ENCODE data around the gene AHCY. TPM values are rescaled to one million over a fixed set of nuclear protein-coding genes. Genes with fewer than 3 reads are reported as not detected.
"Not testable (repeated sequence)": the region's sequence is repeated elsewhere in the genome, so short reads cannot be mapped to it uniquely, and the experiment has no call there.

AHCY gene
- total RNA-seq = 95.6 and 136 TPM in 2 replicates

DNA sequence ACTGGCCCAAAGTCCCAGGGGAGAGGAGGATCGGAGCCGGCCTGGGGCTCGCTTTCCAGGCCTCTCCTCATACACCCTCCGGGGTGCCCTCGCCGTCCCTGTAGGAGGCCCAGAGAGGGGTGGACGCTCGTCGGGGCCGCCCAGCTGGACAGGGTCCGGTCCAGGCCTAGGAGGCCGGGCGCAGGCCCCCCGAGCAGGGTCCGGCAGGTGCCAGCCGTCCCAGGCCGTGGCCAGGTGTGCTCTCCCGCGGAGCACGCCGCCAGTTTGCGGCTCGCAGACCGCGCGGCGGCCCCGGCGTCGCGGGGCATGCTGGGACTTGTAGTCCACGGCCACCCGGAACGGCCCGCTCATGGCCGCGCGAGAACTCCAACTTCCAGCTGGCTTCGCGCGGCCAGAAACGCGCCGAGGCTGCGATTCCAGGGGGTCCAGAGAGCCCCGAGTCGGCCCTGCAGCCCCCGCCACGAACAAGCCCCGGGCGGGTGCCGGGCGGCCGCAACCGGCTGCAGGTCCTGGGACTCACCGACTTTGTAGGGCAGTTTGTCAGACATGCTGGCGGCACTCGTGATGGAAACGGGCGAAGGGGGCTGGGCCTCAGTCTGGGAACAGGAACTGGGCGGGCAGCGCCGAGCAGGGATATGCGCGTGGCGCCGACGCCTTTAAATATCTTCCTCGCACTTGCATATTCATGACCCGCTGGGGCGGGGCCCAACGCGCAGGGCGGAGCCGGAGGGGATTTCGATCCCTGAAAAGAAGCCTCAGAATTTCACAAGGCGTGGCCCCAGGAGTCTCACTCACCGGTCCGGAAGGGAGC, at the start of gene AHCY:
Gene AHCY, minus strand, starts transcription at position 633 of the 811 bp plus-strand sequence. Its CDS starts 85 bp downstream, at position 548.
- peak; percentile 97 for DNase-seq

DNA sequence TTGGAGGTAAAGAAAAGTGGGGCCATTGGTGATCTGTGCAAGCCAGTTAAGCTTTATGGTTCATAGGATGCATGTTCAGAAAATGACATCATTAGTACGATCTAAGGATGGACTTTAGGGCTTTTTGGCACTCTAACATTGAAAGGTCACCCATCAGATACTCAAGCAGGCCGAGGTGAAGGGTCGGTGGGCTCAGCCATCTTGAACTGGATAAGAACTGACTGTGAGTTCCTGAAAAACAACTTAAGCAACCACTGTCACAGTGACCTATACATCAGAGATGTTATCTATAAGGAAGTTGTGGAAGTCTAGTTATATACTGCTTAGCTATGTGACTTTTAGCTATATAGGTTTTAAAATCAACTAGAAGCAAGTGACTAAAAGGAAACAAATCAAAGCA, 46.9 kb upstream of the AHCY start:
- DNase-seq = no peak

DNA sequence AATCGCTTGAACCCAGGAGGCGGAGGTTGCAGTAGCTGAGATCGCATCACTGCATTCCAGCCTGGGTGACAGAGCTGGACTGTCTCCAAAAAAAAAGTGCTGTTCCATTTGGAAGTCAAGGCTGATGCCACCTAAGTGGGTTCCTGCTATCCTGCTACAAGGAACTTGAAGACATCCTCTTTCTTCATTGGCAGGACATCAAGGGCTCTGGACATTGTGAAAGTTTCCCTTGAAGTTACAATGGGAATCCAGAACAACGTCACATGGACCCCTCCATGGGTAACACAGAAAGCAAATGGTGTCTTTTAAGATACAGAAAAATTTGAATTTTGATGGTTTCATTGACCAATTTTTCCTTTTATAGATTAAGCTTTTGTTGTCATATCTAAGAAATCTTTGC, 44.4 kb upstream of the AHCY start:
- no peak for DNase-seq

DNA sequence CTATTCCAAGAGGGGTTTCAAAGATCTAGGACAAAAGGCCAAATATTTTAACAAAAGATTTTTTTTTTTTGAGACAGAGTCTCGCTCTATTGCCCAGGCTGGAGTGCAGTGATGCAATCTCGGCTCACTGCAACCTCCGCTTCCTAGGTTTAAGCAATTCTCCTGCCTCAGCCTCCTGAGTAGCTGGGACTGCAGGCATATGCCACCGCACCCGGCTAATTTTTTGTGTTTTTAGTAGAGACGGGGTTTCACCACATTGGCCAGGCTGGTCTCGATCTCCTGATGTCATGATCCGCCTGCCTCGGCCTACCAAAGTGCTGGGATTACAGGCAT, 43.3 kb upstream of the AHCY start:
- not testable (repeated sequence) for DNase-seq

DNA sequence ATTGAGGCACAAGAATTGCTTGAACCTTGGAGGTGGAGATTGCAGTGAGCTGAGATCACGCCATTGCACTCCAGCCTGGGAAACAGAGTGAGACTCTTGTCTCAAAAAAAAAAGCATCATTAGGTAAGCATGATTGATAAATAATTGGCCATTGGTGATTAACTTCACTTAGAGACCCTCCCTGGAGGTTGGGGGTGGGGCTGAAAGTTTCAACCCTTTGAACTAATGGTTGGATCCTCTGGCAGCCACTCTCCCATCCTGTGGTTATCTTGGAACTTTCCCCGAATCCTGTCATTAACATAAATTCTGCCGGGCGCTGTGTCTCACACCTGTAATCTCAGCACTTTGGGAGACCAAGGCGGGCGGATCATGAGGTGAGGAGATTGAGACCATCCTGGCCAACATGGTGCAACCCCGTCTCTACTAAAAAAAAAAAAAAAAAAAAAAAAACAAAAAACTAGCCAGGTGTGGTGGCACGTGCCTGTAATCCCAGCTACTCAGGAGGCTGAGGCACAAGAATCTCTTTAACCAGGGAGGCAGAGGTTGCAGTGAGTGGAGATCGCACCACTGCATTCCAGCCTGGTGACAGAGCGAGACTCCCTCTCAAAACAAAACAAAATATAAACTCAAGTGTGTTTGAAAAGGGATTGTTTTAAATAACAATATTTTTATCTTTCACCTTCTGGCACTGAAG, 42.8 kb upstream of the AHCY start:
- not testable (repeated sequence) for DNase-seq

DNA sequence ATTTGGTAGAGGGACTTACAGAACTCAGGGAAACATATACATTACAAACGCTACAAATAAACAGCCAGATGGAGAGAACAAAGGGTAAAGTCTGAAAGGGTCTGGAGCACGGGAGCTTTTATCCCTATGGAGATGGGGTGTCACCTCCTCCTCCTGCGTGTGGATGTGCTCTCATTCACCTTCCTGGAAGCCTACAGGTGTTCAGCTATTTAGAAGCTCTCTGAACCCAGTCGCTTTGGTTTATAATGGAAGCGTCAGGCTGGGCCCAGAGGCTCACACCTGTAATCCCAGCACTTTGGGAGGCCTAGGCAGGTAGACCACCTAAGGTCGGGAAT, 42.2 kb upstream of the AHCY start:
- DNase-seq = no peak

DNA sequence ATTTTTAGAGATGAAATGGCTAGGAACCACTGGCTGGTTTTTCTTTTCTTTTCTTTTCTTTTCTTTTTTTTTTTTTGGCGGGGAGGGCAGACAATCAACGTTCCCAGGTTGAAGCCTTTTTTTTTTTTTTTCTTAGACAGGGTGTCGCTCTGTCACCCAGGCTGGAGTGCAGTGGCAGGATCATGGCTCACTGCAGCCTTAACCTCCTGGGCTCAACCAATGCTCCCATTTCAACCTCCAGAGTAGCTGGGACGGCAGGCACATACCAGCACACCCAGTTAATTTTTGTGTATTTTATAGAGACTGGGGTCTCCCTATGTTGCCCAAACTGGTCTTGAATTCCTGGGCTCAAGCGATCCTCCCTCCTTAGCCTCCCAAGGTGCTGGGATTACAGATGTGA, 41.1 kb upstream of the AHCY start:
- DNase-seq = no peak

DNA sequence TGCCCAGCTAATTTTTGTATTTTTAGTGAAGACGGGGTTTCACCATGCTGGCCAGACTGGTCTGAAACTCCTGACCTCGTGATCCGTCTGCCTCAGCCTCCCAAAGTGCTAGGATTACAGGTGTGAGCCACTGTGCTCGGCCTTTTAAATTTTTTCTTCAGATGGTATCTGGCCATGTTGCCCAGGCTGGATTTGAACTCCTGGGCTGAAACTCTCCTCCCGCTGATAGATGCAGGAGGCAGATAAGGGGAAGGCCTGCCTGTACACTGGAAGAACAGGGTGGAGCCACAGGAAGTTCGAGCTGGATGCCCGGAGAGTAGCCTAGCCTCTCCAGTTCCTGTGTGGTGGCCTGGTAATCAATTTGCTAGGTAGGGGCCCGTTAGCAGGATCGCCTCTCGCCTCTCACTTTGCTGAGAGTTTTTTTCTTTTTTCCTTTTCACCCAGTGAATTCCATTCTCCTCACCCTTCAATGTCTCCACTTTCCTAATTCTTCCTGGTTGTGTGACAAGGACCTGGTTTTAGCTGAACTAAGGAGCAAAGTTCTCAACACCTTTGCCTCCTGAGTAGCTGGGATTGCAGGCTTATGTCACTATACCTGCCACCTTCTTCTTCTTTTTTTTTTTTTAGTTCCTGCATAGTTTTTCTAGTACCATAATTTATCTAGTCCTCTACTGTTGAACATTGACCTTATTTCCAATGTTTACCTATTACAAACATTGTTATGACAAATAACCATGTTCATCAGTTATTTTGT, 40.5 kb upstream of the AHCY start:
- DNase-seq = no peak

DNA sequence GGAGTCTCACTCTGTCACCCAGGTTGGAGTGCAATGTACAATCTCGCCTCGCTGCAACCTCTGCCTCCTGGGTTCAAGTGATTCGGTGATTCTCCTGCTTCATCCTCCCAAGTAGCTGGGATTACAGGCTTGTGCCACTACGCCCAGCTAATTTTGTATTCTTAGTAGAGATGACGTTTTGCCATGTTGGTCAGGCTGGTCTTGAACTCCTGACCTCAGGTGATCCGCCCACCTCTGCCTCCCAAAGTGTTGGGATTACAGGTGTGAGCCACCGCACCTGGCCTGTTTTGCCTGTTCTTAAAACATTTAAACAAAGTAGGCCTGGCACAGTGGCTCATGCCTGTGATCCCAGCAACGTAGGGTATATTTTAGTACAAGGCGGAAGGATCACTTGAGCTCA, 38.0 kb upstream of the AHCY start:
- not testable (repeated sequence) for DNase-seq

DNA sequence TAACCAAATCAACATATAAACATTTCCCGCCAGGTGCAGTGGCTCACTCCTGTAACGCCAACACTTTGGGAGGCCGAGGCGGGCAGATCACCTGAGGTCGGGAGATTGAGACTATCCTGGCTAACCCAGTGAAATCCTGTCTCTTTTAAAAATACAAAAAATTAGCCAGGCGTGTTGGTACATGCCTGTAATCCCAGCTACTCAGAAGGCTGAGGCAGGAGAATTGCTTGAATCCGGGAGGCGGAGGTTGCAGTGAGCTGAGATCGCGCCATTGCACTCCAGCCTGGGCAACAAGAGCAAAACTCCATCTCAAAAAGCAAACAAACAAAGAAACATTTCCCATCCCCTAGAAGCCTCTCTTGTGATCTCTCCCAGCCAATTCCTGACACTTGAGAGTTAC, 37.6 kb upstream of the AHCY start:
- not testable (repeated sequence) for DNase-seq

DNA sequence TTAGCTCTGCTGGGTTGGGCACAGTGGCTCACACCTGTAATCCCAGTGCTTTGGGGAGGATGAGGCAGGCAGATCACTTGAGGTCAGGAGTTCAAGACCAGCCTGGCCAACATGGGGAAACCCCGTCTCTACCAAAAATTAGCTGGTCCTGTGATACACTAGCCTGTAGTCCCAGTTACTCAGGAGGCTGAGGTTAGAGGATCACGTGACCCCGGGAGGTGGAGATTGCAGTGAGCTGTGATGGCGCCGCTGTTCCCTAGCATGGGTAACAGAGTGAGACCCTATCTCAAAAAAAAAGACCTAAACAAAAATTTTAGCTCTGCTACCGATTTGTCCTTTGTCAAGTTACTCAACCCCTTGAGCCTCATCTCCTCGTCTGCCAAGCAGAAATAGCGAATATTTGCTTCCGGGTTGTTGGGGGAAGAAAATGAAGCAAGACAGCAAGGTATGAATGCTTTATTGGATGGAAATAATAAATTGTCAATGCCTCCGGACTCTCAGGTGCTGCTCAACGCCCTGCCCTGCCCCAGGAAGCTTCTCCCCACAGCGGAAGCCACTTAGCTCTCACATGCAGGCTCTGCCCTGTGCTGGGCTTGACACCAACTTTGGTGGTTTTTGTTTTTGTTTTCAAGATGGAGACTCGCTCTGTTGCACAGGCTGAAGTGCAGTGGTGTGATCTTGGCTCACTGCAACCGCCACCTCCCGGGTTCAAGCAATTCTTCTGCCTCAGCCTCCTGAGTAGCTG, 35.0 kb upstream of the AHCY start:
- DNase-seq = no peak

DNA sequence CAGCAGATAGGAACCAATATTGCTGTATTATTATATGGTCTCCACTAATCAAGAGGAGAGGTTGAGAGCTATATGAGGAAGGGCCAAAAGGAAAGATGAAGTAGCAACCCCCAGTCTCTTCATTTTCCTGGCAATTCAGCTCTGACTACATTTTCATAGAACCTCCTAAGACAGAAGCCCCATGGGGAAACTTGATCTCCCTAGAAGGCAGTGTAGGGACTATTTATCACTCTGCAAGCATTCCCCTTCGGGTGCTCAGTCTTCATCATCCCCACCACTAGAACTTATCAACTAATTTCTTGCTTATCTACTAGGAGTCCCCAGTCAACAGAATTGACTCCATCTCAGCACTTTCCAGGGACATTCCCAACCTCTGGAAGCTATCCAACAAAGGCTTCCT, 34.4 kb upstream of the AHCY start:
- DNase-seq = no peak

DNA sequence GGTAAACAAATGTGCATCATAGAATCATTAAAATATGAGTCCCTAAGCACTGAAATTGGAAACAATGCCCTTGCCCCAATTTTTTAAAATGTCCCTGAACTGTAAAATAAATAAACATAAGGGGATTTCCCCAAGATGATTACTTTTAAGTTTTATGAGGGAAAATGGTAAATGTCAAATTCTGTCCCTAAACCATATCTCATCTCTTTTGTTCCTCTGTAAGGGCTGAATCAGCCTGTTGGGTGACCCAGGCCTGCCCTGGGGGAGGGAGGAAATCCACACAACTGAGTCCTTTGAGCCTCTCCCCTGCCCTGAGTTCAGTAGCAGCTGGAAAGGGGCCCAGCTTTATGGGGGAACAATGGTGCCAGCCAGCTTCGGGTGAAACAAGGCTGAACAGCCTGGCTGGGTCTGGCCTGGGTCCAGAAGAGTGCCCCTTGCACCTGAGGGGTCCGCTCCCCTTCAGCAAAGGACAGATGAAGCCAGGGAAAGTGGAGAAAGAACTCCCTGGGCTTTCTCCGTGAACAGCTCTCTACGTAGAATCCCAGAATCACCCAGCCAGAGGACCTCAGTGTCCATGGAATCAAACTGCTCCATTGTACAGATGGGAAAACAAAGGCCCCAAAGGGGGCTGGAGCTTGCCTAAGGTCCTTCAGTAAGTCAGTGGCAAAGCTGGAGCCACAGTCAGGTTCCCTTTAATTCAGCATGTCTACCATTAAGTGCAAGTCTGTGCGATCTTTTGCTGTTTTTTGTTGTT, 31.7 kb upstream of the AHCY start:
- DNase-seq = peak; percentile 45

DNA sequence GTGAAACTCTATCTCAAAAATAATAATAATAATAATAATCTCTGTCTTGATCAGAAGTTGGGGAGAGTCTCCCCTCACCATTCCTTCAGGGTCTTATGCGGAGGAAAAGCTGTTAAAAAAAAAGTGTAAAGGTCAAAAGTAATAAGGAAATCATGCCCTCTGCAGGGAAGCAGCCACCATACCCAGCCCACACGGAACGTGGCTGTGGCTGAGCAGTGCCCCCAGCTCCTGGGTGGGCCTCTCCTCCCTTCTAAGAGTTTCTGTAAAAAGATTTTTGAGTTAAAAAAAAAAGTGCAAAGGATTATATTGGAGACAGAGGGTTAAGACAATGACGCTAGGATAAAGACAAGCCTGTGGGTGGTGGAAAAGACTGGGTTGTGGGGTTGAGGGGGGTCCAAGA, 30.6 kb upstream of the AHCY start:
- DNase-seq = no peak

DNA sequence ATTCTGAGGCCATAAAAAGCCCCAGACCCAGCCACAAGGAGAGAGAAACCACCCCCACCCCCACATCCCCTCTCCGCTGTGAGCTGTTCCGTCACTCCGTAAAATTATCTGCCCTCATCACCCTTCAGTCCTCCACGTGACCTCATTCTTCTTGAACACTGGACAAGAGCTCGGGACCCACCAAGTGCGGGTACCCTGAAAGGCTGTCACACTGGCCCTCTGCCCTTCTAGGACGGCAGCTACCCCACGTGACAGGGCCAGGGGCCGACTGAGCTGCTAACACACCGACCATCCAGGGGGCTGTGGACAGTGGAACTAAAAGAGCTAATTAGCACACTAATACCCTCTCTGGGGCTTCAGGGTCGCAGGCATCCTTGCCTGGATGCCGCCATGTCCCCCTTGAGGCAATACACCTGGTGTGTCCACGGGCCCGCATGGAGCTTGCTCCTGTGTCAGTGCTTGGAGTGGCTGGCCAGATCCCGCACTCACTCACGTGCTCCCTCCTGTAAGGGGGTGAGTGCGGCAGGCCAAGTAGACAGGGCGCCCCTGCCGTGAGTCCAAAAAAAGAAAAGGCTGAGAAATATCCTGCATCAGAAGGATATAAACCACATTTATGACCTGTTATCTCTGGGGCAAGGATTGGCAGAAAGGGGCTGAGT, 29.2 kb upstream of the AHCY start:
- no peak for DNase-seq

DNA sequence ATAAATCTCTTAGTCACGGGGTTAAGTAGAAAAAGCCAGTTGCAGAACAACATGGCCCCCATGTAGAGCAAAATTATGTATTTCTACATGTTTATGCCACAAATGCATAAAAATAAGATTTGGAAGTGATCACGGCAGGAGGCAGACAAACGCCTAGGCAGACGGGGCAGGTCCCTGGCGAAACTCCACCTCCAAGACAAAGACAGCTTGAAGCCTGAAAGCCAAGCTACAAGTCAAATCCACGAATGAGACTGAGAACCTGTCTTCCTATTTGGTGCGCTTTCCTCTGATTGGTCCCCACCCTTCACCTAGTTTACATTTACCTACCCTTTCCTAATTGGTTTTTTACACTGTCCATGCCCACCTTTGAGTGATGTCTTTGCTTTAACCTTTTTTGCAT, 28.7 kb upstream of the AHCY start:
- DNase-seq = no peak

DNA sequence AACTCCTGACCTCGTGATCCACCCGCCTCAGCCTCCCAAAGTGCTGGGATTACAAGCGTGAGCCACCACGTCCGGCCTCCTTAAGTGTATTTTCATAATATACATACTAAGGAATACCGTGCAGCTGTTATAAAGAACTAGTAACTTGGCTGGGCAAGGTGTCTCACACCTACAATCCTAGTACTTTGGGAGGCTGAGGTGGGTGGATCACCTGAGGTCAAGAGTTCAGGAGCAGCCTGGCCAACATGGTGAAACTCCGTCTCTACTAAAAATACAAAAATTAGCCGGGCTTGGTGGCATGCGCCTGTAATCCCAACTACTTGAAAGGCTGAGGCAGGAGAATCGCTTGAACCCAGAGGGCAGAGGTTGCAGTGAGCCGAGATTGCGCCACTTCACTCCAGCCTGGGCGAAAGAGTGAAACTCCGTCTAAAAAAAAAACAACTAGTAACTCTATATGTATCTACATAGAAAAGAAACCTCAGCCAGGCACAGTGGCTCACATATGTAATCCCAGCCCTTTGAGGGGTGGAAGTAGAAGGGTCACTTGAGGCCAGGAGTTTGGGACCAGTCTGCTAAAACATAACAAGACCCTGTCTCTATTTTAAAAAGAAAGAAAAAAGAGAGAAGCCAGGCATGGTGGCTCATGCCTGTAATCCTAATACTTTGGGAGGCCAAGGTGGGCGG, 27.8 kb upstream of the AHCY start:
- not testable (repeated sequence) for DNase-seq

DNA sequence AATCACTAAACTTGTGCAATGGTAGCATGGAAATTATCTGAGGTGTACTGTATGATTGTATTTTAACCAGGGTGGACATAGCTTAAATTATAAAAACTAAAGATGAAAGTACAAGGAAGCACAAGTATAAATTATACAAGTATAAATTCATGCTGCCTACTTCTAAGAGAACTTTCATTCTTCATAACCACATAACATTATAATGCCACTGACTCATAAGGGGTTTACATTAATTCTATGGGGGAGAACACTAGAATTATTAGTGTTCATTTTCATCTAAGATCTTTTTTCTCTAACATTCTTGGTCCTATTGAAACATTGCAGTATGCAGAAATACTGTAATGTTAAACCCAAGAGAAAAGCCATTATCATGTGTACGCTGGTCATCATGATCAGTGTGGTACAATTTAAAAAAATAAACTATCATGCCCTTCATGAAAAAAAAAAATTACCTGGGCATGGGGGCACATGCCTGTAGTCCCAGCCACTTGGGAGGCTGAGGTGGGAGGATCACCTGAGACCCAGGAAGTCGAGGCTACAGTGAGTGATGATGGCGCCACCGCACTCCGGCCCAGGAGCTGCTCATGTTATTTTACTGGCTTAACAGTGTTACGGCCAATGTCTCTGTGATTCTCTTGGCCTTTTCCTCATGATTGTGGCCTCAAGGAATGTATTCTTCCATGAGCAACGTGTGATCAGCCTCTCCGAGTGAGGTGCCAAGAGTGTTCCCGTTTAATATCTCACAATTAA, 25.9 kb upstream of the AHCY start:
- no peak for DNase-seq

DNA sequence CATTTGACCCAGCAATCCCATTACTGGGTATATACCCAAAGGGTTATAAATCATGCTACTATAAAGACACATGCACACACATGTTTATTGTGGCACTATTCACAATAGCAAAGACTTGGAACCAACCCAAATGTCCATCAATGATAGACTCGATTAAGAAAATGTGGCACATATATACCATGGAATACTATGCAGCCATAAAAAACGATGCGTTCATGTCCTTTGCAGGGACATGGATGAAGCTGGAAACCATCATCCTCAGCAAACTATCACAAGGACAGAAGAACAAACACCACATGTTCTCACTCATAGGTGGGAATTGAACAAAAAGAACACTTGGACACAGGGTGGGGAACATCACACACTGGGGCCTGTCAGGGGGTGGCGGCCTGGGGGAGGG, 25.1 kb upstream of the AHCY start:
- DNase-seq = not testable (repeated sequence)

DNA sequence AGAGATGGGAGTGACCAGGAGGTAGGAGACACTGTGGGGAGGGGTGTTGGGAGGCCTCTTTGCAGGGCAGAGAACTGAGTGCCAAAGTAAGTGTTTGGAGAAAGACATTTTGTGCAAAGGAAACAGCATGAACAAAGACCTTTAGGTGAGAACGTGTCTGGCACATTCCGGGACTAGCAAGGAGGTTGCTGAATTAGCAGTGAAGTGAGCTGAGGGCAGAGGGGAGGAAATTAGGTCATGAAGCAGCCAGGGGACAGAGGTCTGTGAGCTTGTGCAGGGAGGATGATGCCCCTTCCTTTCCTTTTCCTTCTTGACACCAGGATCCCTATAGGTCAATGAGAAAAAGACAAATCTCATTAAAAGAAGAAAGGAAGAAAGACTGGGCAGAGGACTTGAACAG, 21.4 kb upstream of the AHCY start:
- DNase-seq = peak; percentile 53
